ENCODE results near the gene TRIM7. TPM values are rescaled to one million over a fixed set of nuclear protein-coding genes. Genes with fewer than 3 reads are reported as not detected.
"Not testable (repeated sequence)": the region's sequence is repeated elsewhere in the genome, so short reads cannot be mapped to it uniquely, and the experiment has no call there.

Gene TRIM7
- total RNA-seq, 1 donor from 2014 or later: 6.4 TPM

DNA sequence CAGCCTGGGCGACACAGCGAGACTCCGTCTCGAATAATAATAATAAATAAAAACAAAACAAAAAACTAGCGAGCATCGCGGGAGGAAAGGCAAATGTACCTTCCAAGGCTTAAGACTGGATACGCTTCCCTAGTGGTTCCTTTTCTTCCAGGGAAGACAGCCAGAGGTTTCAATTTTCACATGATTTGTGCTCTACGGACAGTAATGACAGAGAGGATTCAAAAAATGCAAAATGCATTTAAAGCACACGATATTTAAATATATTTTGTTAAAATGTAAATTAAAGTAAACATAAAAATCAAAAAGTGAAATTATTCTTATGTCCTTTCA, 13.8 kb upstream of the TRIM7 start:
- TF ChIP-seq, protein P1, sequence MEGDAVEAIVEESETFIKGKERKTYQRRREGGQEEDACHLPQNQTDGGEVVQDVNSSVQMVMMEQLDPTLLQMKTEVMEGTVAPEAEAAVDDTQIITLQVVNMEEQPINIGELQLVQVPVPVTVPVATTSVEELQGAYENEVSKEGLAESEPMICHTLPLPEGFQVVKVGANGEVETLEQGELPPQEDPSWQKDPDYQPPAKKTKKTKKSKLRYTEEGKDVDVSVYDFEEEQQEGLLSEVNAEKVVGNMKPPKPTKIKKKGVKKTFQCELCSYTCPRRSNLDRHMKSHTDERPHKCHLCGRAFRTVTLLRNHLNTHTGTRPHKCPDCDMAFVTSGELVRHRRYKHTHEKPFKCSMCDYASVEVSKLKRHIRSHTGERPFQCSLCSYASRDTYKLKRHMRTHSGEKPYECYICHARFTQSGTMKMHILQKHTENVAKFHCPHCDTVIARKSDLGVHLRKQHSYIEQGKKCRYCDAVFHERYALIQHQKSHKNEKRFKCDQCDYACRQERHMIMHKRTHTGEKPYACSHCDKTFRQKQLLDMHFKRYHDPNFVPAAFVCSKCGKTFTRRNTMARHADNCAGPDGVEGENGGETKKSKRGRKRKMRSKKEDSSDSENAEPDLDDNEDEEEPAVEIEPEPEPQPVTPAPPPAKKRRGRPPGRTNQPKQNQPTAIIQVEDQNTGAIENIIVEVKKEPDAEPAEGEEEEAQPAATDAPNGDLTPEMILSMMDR (IDR thresholded peaks at IDR 0.05; ENCODE audit: borderline replicate concordance): no peak
- intact Hi-C loops (cut with micrococcal nuclease): no loop called here
- Histone ChIP-seq H3K4me1 (peaks cover 46% of the 10 kb centered on the region), H3K36me3 (no peaks in the 10 kb centered on the region), H3K27ac (replicated peaks) (peak overlapping the region; percentile 76), H3K27me3 (ENCODE audit: low read depth) (no peaks in the 10 kb centered on the region), H3K9me3 (replicated peaks) (no peaks in the 10 kb centered on the region), H3K4me3 (peak overlapping the region; percentile 72)
- no peak for DNase-seq

DNA sequence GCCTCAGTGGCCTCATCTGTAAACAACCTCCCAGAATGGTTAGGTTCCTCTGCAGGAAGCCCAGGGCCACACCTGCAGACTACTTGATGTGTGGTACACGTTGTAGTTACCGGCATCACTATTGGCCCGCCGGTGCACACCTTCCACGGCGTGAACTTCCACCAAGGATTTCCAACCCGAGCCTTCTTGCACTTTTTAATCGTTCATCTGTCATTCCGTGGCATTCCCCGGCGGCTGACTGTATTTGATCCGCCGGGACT, 12.7 kb upstream of the TRIM7 start:
- Histone ChIP-seq H3K36me3 (no peaks in the 10 kb centered on the region), H3K4me3 (peak overlapping the region; percentile 72), H3K9me3 (replicated peaks) (no peaks in the 10 kb centered on the region), H3K27ac (replicated peaks) (peak overlapping the region; percentile 76), H3K27me3 (ENCODE audit: low read depth) (no peaks in the 10 kb centered on the region), H3K4me1 (peaks cover 46% of the 10 kb centered on the region)
- intact Hi-C loops (cut with micrococcal nuclease): no loop called here
- DNase-seq: no peak
- TF ChIP-seq, protein P1 (IDR thresholded peaks at IDR 0.05; ENCODE audit: borderline replicate concordance): no peak

DNA sequence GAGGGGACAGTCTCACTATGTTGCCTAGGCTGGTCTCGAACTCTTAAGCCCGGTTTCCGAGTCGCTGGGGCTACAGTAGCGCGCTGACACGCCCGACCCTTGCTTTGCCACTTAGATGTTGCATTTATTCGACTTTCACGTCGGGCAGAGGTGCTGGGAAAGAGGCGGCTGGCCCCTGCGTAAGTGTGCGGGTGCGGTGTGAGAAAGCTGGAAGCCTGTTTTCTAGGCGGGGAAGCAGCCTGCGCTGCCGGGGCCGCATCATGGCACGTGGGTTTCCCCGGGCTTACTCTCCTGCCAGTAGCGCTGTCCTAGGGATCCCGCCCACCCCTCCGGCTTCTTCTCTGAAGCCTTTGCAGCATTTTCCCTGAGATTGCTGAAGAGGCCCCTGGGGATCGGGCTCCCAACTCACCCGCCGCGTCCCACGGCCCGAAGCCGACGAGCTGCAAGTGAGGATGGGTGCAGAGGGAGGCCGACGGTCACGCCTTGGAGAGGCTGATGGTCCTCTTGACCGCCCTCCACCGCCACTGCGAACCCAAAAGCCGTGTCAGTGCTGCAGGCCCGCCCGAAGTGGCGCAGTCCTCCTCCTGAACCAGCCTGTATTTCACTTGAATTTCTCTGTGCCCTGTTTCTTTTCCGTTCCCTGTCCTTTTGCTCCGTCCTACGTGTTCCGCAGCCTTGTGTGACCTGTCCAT, 12.3 kb upstream of the TRIM7 start:
- Histone ChIP-seq H3K27me3 (ENCODE audit: low read depth) (no peaks in the 10 kb centered on the region), H3K4me3 (peak overlapping the region; percentile 72), H3K27ac (replicated peaks) (peak overlapping the region; percentile 76), H3K36me3 (no peaks in the 10 kb centered on the region), H3K9me3 (replicated peaks) (no peaks in the 10 kb centered on the region), H3K4me1 (peaks cover 46% of the 10 kb centered on the region)
- TF ChIP-seq, protein P1 (IDR thresholded peaks at IDR 0.05; ENCODE audit: borderline replicate concordance): no peak
- intact Hi-C loops (cut with micrococcal nuclease): no loop called here
- DNase-seq: peak; percentile 53

DNA sequence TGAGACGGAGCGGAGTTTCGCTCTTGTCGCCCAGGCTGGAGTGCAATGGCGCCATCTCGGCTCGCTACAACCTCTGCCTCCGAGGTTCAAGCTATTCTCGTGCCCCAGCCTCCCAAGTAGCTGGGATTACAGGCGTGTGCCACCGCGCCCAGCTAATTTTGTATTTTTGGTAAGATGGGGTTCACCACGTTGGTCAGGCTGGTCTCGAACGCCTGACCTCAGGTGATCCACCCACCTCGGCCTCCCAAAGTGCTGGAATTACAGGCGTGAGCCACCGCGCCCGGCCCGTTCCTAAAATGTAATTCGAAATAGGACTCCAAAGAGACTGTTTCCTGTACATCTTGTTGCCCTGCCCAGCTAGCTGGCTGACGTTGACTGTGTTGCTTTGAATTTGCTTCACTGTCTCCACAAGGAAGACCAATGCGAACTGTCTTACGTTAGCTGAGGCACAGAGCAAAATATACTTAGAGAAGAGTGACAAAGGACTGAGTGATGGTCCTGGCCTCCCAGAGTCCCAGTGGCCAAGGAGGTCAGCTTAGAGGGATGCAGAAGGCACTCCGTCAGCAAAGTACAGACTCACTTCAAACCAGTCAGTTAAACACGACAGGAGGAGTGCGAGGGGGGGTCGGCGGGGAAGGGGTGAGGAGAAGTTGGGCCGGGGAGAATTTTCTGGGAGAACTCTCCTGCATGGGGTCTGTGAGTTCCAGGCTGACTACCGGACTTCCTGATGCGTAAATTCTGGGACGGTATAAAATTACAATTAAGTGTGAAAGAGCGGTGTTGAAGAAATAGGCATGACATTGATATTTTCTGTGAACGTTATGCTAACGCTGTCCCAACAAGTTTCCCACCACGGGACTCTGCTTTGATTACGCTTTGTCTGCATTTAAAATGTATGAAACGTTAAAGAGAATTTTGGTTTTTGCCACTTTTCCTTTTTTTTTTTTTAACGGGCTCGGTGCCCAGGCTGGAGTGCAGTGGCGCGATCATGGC, 11.3 kb upstream of the TRIM7 start:
- peaks cover 45% of the 10 kb centered on the region for H3K4me1 ChIP-seq
- DNase-seq: no peak

DNA sequence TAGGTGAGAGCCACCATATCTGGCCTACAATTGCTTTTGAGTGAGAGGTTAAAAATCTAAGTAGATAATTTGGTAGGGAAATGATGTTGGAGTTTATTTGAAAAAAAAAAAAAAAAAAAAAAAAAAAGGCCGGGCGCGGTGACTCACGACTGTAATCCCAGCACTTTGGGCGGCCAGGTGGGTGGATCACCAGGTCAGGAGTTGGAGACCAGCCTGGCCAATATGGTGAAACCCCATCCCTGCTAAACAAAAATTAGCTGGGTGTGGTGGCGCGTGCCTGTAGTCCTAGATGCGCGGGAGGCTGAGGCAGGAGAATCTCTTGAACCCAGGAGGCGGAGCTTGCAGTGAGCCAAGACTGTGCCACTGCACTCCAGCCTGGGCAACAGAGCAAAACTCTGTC, 9.3 kb upstream of the TRIM7 start:
- H3K27me3 ChIP-seq (ENCODE audit: low read depth); H3K27ac ChIP-seq (replicated peaks); H3K4me3 ChIP-seq; H3K9me3 ChIP-seq (replicated peaks); H3K36me3 ChIP-seq; DNase-seq; intact Hi-C loops (cut with micrococcal nuclease): not testable (repeated sequence)
- peaks cover 49% of the 10 kb centered on the region for H3K4me1 ChIP-seq

More for the DNA sequence above, 11.3 kb upstream of the TRIM7 start:
- intact Hi-C loops (cut with micrococcal nuclease): no loop called here
- no peaks in the 10 kb centered on the region for H3K9me3 ChIP-seq (replicated peaks)
- H3K27me3 ChIP-seq (ENCODE audit: low read depth): no peaks in the 10 kb centered on the region
- peak overlapping the region; percentile 72 for H3K4me3 ChIP-seq
- H3K27ac ChIP-seq (replicated peaks): peak overlapping the region; percentile 76
- TF ChIP-seq, protein P1 (IDR thresholded peaks at IDR 0.05; ENCODE audit: borderline replicate concordance): no peak
- H3K36me3 ChIP-seq: no peaks in the 10 kb centered on the region

DNA sequence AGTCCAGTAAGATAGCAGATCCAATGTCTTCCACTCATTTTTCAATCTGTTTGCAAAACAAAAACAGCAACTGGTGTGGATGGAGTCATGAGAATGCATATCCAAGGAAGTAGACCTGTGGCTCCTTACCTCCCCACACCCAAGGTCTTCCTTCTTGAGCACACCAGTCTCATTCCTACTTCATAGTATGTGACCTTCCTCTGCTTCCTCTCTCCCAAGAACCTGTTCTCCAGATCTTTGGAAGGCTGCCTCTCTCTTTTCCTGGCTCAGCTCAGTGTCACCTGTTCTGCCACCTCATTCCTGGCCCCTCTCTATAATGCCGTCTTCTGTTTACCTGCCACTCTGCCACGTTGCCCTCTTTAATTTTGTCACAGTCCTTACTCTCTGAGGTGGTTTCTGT, 7.9 kb upstream of the TRIM7 start:
- intact Hi-C loops (cut with micrococcal nuclease): no loop called here
- Histone ChIP-seq H3K27me3 (ENCODE audit: low read depth) (no peaks in the 10 kb centered on the region), H3K4me3 (no peak overlapping the region), H3K27ac (replicated peaks) (peak overlapping the region; percentile 80), H3K36me3 (no peaks in the 10 kb centered on the region), H3K9me3 (replicated peaks) (no peaks in the 10 kb centered on the region), H3K4me1 (peaks cover 43% of the 10 kb centered on the region)
- TF ChIP-seq, protein P1 (IDR thresholded peaks at IDR 0.05; ENCODE audit: borderline replicate concordance): no peak
- DNase-seq: no peak
